Activated CD8-positive, alpha-beta T cell treated with anti-CD3 and anti-CD28 coated beads for 36 hours (primary cell): ENCODE data around the gene RTRAF. TPM values are rescaled to one million over a fixed set of nuclear protein-coding genes. Genes with fewer than 3 reads are reported as not detected.

Experiments
- ATAC-seq: fragments of 200-7000 bp; cut with Tn5 transposase; one replicate; pipeline ENCODE4 v1.10.0; 2021; ENCODE audit warnings: mild to moderate bottlenecking, moderate library complexity
- CTCF ChIA-PET: fragments of 350-600 bp; sonication (Branson Sonifier 250); formaldehyde crosslinking; loops from one replicate; lab custom pipeline; 2021; ENCODE audit warnings: antibody characterized with exemption; lab: Charles Lee
- POLR2A ChIA-PET: fragments of 350-600 bp; sonication (Branson Sonifier 250); formaldehyde crosslinking; loops from one replicate; lab custom pipeline; 2021; ENCODE audit warnings: antibody characterized with exemption; lab: Charles Lee
- DNase-seq: peaks from one replicate; pipeline ENCODE4 v3.0.0-alpha.2; 2020
- H3K27ac Mint-ChIP-seq: one replicate; pipeline ENCODE4 v1.8.0; 2021; ENCODE audit warnings: mild to moderate bottlenecking, mixed read lengths
- H3K27me3 Mint-ChIP-seq: one replicate; pipeline ENCODE4 v1.8.0; 2021; ENCODE audit warnings: mixed read lengths
- H3K36me3 Mint-ChIP-seq: one replicate; pipeline ENCODE4 v1.8.0; 2021; ENCODE audit warnings: low read depth, mixed read lengths
- H3K4me1 Mint-ChIP-seq: one replicate; pipeline ENCODE4 v1.8.0; 2021; ENCODE audit warnings: low read depth, mixed read lengths
- H3K4me3 Mint-ChIP-seq: one replicate; pipeline ENCODE4 v1.8.0; 2021; ENCODE audit warnings: mild to moderate bottlenecking, moderate library complexity, mixed read lengths
- H3K9me3 Mint-ChIP-seq: one replicate; pipeline ENCODE4 v1.8.0; 2021; ENCODE audit warnings: mixed read lengths
- intact Hi-C: fragments of 100-400 bp; cut with micrococcal nuclease; formaldehyde crosslinking; loops from one replicate; pipeline ENCODE4 v1.10.0; 2022
- total RNA-seq, 2 experiments: library from RNA; stranded (reverse); gene quantifications; one replicate each; pipeline ENCODE4 v1.2.3, GENCODE V29; 2021
- TF ChIP-seq, protein P1 (sequence below): fragments of 200-600 bp; IDR thresholded peaks from one replicate; pipeline ENCODE4 v1.8.0; 2022; ENCODE audit warnings: antibody characterized with exemption, mild to moderate bottlenecking

The RTRAF gene
- 100 to 1,000 TPM; 230 to 235 TPM for total RNA-seq

DNA sequence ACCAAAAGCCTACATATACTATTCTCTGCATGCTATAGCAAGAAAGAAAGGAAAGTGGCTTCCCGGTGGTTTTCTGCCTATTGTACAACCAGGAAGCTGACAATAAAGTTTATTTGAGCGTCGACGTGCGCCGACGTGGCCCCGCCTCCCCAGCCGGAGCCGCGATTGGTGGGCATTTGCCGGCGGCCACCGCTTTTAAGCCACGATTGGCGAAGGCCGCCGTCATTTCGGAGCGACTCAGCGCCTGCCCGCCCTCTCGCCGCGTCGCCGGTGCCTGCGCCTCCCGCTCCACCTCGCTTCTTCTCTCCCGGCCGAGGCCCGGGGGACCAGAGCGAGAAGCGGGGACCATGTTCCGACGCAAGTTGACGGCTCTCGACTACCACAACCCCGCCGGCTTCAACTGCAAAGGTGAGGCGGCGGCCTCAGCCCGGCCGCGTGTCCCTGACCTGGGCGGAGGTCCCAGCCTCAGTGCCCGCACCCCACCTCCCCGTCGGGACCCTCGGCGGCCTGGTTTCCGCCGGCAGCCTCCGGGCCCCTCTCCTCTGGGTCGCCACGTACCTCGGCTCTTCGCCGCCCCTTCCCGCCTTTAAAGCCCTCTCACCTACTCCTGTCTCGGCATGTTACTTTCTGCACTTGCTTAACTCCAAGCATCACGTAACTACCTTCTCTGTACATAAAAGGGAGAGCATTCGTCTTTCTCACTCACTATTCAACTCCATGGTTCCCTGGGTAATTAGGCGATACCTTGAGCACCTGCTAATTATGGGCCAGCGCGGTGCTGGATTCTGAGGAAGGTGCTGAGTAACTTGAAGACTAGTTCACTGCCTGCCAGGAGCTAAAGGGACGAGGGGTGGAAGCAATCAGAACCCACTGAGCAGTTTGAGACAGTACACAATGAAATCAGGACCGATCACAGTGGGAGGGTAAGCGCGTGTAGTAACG lies at the start of gene RTRAF:
RTRAF (plus strand) TSS at position 254 of the 942 bp plus-strand sequence; CDS start at position 348, 94 bp downstream.
- DNase-seq (peak; percentile 94), ATAC-seq (peak; percentile 96)
- no peaks in the 10 kb centered on the region for H3K9me3 Mint-ChIP-seq
- TF ChIP-seq, protein P1, sequence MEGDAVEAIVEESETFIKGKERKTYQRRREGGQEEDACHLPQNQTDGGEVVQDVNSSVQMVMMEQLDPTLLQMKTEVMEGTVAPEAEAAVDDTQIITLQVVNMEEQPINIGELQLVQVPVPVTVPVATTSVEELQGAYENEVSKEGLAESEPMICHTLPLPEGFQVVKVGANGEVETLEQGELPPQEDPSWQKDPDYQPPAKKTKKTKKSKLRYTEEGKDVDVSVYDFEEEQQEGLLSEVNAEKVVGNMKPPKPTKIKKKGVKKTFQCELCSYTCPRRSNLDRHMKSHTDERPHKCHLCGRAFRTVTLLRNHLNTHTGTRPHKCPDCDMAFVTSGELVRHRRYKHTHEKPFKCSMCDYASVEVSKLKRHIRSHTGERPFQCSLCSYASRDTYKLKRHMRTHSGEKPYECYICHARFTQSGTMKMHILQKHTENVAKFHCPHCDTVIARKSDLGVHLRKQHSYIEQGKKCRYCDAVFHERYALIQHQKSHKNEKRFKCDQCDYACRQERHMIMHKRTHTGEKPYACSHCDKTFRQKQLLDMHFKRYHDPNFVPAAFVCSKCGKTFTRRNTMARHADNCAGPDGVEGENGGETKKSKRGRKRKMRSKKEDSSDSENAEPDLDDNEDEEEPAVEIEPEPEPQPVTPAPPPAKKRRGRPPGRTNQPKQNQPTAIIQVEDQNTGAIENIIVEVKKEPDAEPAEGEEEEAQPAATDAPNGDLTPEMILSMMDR = no peak
- H3K4me1 Mint-ChIP-seq = peaks cover 35% of the 10 kb centered on the region
- H3K27ac Mint-ChIP-seq = peak within 1 kb of the TSS; percentile 94
- H3K36me3 Mint-ChIP-seq = peaks cover 27% of the 10 kb centered on the region
- peak within 1 kb of the TSS; percentile 87 for H3K4me3 Mint-ChIP-seq
- no peaks in the 10 kb centered on the region for H3K27me3 Mint-ChIP-seq
- ChIA-PET CTCF (interaction anchor here (1.7 kb wide), 1 partner anchor 11 kb away, joined by 8 read pairs; no protein-coding TSS in a partner anchor), POLR2A (interaction anchor here (1.1 to 1.2 kb wide), 2 partner anchors 9 to 128 kb away, joined by 3 to 5 read pairs; no protein-coding TSS in a partner anchor)
- intact Hi-C loops = no loop called here

DNA sequence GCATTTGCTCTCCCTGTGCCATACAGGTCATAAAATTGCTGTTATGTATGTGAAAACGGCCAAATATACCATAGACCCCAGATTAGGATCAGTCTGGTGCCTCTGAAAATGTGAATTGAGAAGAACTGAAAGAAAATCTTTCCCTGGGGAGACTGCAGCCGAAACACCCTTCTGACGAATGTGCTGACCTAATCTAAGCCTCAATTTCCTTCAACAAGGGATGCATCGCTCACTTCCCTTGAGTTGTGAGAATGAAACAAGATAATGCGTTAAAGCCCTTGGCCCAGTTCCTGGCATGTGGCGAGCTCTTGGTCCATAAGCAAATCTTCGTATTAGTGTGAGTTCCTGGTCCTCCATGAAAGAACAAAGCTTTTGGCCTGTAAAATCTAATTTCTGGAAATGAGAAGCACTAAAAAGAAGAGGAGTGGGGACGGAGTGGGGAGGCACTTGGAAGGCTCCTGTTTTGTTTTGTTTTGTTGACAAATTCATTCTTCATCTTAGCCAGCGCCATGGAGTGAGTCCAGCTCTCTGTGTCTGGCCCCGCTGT lies 49.5 kb upstream of the RTRAF start:
- Mint-ChIP-seq H3K27me3 (no peaks in the 10 kb centered on the region), H3K4me1 (peaks cover 43% of the 10 kb centered on the region), H3K9me3 (peaks cover 4% of the 10 kb centered on the region), H3K36me3 (peaks cover 56% of the 10 kb centered on the region), H3K27ac (peak overlapping the region; percentile 8), H3K4me3 (no peak overlapping the region)
- no peak for DNase-seq
- TF ChIP-seq, protein P1 = no peak
- ChIA-PET CTCF (interaction anchor here (0.9 kb wide), 1 partner anchor 19 kb away, joined by 3 read pairs; no protein-coding TSS in a partner anchor), POLR2A (interaction anchor here (0.7 kb wide), 1 partner anchor 423 kb away, joined by 3 read pairs; no protein-coding TSS in a partner anchor)
- intact Hi-C loops = no loop called here
- no peak for ATAC-seq

DNA sequence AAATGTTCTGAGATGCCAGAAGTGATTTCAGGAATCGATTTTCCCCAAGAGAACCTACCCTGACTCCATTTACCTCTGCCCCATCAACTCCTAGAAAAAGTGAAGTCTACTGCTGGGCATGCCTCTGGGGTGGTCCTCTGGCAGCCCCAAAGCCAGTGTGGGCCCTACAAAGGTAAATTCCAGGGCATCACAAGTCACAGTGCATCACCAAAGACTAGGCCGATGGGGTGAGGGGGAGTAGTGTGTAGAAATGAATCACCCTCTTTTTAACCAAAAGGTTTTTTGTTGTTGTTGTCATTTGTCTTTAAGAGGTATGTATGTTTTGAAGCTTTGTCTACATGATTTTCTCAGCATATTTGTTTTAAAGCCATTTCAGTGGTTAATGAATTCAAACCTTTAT lies 46.4 kb upstream of the RTRAF start:
- TF ChIP-seq, protein P1 = no peak
- intact Hi-C loops = no loop called here
- ATAC-seq (no peak), DNase-seq (peak; percentile 27)
- H3K27ac Mint-ChIP-seq = no peak overlapping the region
- CTCF ChIA-PET = interaction anchor here (1.0 kb wide), 2 partner anchors 13 to 36 kb away, joined by 3 read pairs; no protein-coding TSS in a partner anchor
- peaks cover 47% of the 10 kb centered on the region for H3K4me1 Mint-ChIP-seq
- peaks cover 25% of the 10 kb centered on the region for H3K9me3 Mint-ChIP-seq
- no peaks in the 10 kb centered on the region for H3K27me3 Mint-ChIP-seq
- POLR2A ChIA-PET = no interaction called here
- peaks cover 80% of the 10 kb centered on the region for H3K36me3 Mint-ChIP-seq
- no peak overlapping the region for H3K4me3 Mint-ChIP-seq

DNA sequence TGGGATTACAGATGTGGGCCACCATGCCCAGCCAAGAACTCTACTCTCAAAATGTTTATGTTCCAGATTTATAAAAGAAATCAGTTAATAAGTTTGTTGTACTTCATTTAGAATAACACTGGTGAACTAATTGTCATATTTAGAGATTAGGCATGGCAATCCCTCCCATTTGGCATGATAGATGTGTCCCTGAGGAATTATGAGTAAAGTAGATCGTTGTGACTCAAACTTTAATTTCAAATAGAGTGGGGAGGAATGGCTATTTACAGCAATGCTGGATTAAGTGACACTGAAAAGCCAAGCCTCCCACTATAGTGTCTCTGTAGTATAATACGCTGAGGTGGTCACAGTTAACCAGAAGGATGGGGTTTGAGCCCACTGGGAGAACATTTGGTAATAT lies 39.3 kb upstream of the RTRAF start:
- Mint-ChIP-seq H3K27me3 (no peaks in the 10 kb centered on the region), H3K27ac (no peak overlapping the region), H3K4me1 (peaks cover 17% of the 10 kb centered on the region), H3K4me3 (no peak overlapping the region), H3K36me3 (peaks cover 85% of the 10 kb centered on the region), H3K9me3 (peaks cover 20% of the 10 kb centered on the region)
- DNase-seq (no peak), ATAC-seq (no peak)
- CTCF ChIA-PET = no interaction called here
- intact Hi-C loops = no loop called here
- TF ChIP-seq, protein P1 = no peak
- POLR2A ChIA-PET = no interaction called here
